Measurements from ENCODE around the gene ORC2. TPM values are rescaled to one million over a fixed set of nuclear protein-coding genes. Genes with fewer than 3 reads are reported as not detected.
"Not testable (repeated sequence)": the region's sequence is repeated elsewhere in the genome, so short reads cannot be mapped to it uniquely, and the experiment has no call there.

ORC2 gene
- total RNA-seq, 1 donor from 2014 or later = 21.6 TPM

- H3K4me1 ChIP-seq = peaks cover 8% of the 10 kb centered on the region
- no peaks in the 10 kb centered on the region for H3K27me3 ChIP-seq
- intact Hi-C loops (cut with DNase I) = loop anchor here (10.0 kb wide), 1 partner anchor 106 kb away; the partner anchor contains the start of genes HYCC2 and NDUFB3
- no peaks in the 10 kb centered on the region for H3K9me3 ChIP-seq
- TF ChIP-seq CTCF (IDR thresholded peaks at IDR 0.05) (no peak), POLR2AphosphoS5 (IDR thresholded peaks at IDR 0.05; ENCODE audit: insufficient read depth in 1 of 2, low read depth in 1 of 2) (no peak), POLR2A (IDR thresholded peaks at IDR 0.05) (no peak)
- H3K27ac ChIP-seq = no peak overlapping the region
- no peak overlapping the region for H3K4me3 ChIP-seq
- no peak for DNase-seq (ENCODE audit: extremely low spot score in 2 of 2)
- no peaks in the 10 kb centered on the region for H3K36me3 ChIP-seq
Observed at GRCh38 chr2:200968735-200969134, 5.3 kb upstream of the ORC2 start.

GRCh38 chr2:200968162-200968561, 4.7 kb upstream of the ORC2 start:
- Histone ChIP-seq H3K36me3 (no peaks in the 10 kb centered on the region), H3K4me1 (peaks cover 8% of the 10 kb centered on the region), H3K27ac (no peak overlapping the region), H3K9me3 (no peaks in the 10 kb centered on the region), H3K4me3 (no peak overlapping the region), H3K27me3 (no peaks in the 10 kb centered on the region)
- no peak for DNase-seq (ENCODE audit: extremely low spot score in 2 of 2)
- no peak for TF ChIP-seq CTCF (IDR thresholded peaks at IDR 0.05)
- peak in 1 of 2 donors; percentile 38 for TF ChIP-seq POLR2AphosphoS5 (IDR thresholded peaks at IDR 0.05; ENCODE audit: insufficient read depth in 1 of 2, low read depth in 1 of 2)
- intact Hi-C loops (cut with DNase I) = loop anchor here (10.0 kb wide), 1 partner anchor 107 kb away; the partner anchor contains the start of genes HYCC2 and NDUFB3

GRCh38 chr2:200966770-200967169, 3.3 kb upstream of the ORC2 start:
- no peak overlapping the region for H3K4me3 ChIP-seq
- no peaks in the 10 kb centered on the region for H3K36me3 ChIP-seq
- intact Hi-C loops (cut with DNase I) = loop anchor here (10.0 kb wide), 1 partner anchor 108 kb away; the partner anchor contains the start of genes HYCC2 and NDUFB3
- H3K27me3 ChIP-seq = no peaks in the 10 kb centered on the region
- DNase-seq (ENCODE audit: extremely low spot score in 2 of 2) = no peak
- TF ChIP-seq POLR2AphosphoS5 (IDR thresholded peaks at IDR 0.05; ENCODE audit: insufficient read depth in 1 of 2, low read depth in 1 of 2) = no peak
- no peak for TF ChIP-seq POLR2A (IDR thresholded peaks at IDR 0.05)
- TF ChIP-seq CTCF (IDR thresholded peaks at IDR 0.05) = no peak
- H3K4me1 ChIP-seq = peaks cover 18% of the 10 kb centered on the region
- no peaks in the 10 kb centered on the region for H3K9me3 ChIP-seq
- no peak overlapping the region for H3K27ac ChIP-seq

GRCh38 chr2:200964498-200964897, 1.0 kb upstream of the ORC2 start:
- Histone ChIP-seq H3K9me3 (no peaks in the 10 kb centered on the region), H3K4me3 (peak overlapping the region; percentile 81 to 97), H3K27ac (no peak overlapping the region), H3K4me1 (peaks cover 29% of the 10 kb centered on the region), H3K36me3 (no peaks in the 10 kb centered on the region), H3K27me3 (no peaks in the 10 kb centered on the region)
- TF ChIP-seq POLR2A (IDR thresholded peaks at IDR 0.05) = no peak
- no peak for DNase-seq (ENCODE audit: extremely low spot score in 2 of 2)
- intact Hi-C loops (cut with DNase I) = loop anchor here (10.0 kb wide), 1 partner anchor 110 kb away; the partner anchor contains the start of genes HYCC2 and NDUFB3

- peak overlapping the region; percentile 57 for H3K27ac ChIP-seq
- H3K9me3 ChIP-seq; H3K27me3 ChIP-seq; H3K36me3 ChIP-seq; DNase-seq (ENCODE audit: extremely low spot score in 2 of 2): not testable (repeated sequence)
- peak overlapping the region; percentile 81 to 97 for H3K4me3 ChIP-seq
- intact Hi-C loops (cut with DNase I) = loop anchor here (10.0 kb wide), 1 partner anchor 111 kb away; the partner anchor contains the start of genes HYCC2 and NDUFB3
- H3K4me1 ChIP-seq = peaks cover 29% of the 10 kb centered on the region
Observed at GRCh38 chr2:200963918-200964252, 425 bp upstream of the ORC2 start.

- no peak for DNase-seq (ENCODE audit: extremely low spot score in 2 of 2)
- H3K4me3 ChIP-seq = peak overlapping the region; percentile 81 to 97
- no peak for TF ChIP-seq POLR2AphosphoS5 (IDR thresholded peaks at IDR 0.05; ENCODE audit: insufficient read depth in 1 of 2, low read depth in 1 of 2)
- TF ChIP-seq POLR2A (IDR thresholded peaks at IDR 0.05) = no peak
- no peak for TF ChIP-seq CTCF (IDR thresholded peaks at IDR 0.05)
- H3K27me3 ChIP-seq = no peaks in the 10 kb centered on the region
- H3K9me3 ChIP-seq = no peaks in the 10 kb centered on the region
- H3K4me1 ChIP-seq = peaks cover 29% of the 10 kb centered on the region
- peak overlapping the region; percentile 81 for H3K27ac ChIP-seq
- intact Hi-C loops (cut with DNase I) = loop anchor here (10.0 kb wide), 1 partner anchor 112 kb away; the partner anchor contains the start of genes HYCC2 and NDUFB3
- peaks cover 0 to 2% of the 10 kb centered on the region in 2 donors for H3K36me3 ChIP-seq
Observed at GRCh38 chr2:200962811-200963123, 693 bp downstream of the ORC2 start.
